Natural killer cell treated with Interleukin-12 subunit alpha and Interleukin-12 subunit beta and Interleukin-15 and Interleukin-18, amount 100 ng/mL, for 72 hours (primary cell): Measurements from ENCODE around the gene XPOT. TPM values are rescaled to one million over a fixed set of nuclear protein-coding genes. Genes with fewer than 3 reads are reported as not detected.

ENCODE experiments used
- ATAC-seq, 2 donors: fragments of 150-1000 bp; cut with Tn5 transposase in 1 of 2; sonication (Bioruptor Pico), chemical (Tn5 transposase) in 1 of 2; 2 replicates each; pipeline ENCODE4 v1.10.0; 2021
- DNase-seq: peaks from one replicate; pipeline ENCODE4 v3.0.0; 2022; ENCODE audit warnings: low spot score
- H3K27ac Mint-ChIP-seq, 2 donors: 1 replicate in 1 of 2; 2 replicates in 1 of 2; pipeline ENCODE4 v1.8.0; 2022; ENCODE audit warnings: mixed read lengths in 2 of 2, mild to moderate bottlenecking in 1 of 2, moderate library complexity in 1 of 2
- H3K27me3 Mint-ChIP-seq, 2 donors: 1 replicate in 1 of 2; 2 replicates in 1 of 2; pipeline ENCODE4 v1.8.0; 2022; ENCODE audit warnings: mixed read lengths in 2 of 2
- H3K36me3 Mint-ChIP-seq: one replicate; pipeline ENCODE4 v1.8.0; 2022; ENCODE audit warnings: mixed read lengths
- H3K4me1 Mint-ChIP-seq, 2 donors: 1 replicate in 1 of 2; 2 replicates in 1 of 2; pipeline ENCODE4 v1.8.0; 2022; ENCODE audit warnings: low read depth in 2 of 2, mixed read lengths in 2 of 2, mild to moderate bottlenecking in 1 of 2
- H3K4me3 Mint-ChIP-seq: one replicate; pipeline ENCODE4 v1.8.0; 2022; ENCODE audit warnings: mixed read lengths
- H3K9me3 Mint-ChIP-seq: 2 replicates; pipeline ENCODE4 v1.8.0; 2022; ENCODE audit warnings: mixed read lengths
- total RNA-seq, 2 donors: library from RNA; stranded (reverse); gene quantifications; one replicate each; pipeline ENCODE4 v1.2.3, GENCODE V29; 2022

The XPOT gene
- total RNA-seq, 2 donors from 2014 or later = 76.4 to 117 TPM

GRCh38 chr12:64496839-64497400 lies 92.7 kb downstream of the XPOT start:
- Mint-ChIP-seq H3K27me3 (no peaks in the 10 kb centered on the region), H3K27ac (no peak overlapping the region), H3K4me3 (no peak overlapping the region), H3K9me3 (no peaks in the 10 kb centered on the region), H3K36me3 (peaks cover 13% of the 10 kb centered on the region), H3K4me1 (peaks cover 0 to 14% of the 10 kb centered on the region in 2 donors)
- no peak for DNase-seq
- no peak for ATAC-seq

GRCh38 chr12:64497484-64497883 lies 93.3 kb downstream of the XPOT start:
- no peaks in the 10 kb centered on the region for H3K27me3 Mint-ChIP-seq
- H3K4me3 Mint-ChIP-seq = no peak overlapping the region
- ATAC-seq (no peak), DNase-seq (no peak)
- H3K27ac Mint-ChIP-seq = no peak overlapping the region
- H3K9me3 Mint-ChIP-seq = no peaks in the 10 kb centered on the region
- H3K36me3 Mint-ChIP-seq = peaks cover 13% of the 10 kb centered on the region
- peaks cover 1 to 15% of the 10 kb centered on the region in 2 donors for H3K4me1 Mint-ChIP-seq

- peaks cover 3 to 18% of the 10 kb centered on the region in 2 donors for H3K4me1 Mint-ChIP-seq
- no peak overlapping the region for H3K4me3 Mint-ChIP-seq
- DNase-seq = no peak
- H3K27ac Mint-ChIP-seq = no peak overlapping the region
- no peaks in the 10 kb centered on the region for H3K9me3 Mint-ChIP-seq
- no peaks in the 10 kb centered on the region for H3K27me3 Mint-ChIP-seq
- no peak for ATAC-seq
- peaks cover 13% of the 10 kb centered on the region for H3K36me3 Mint-ChIP-seq
These were observed 93.7 kb downstream of the XPOT start for GRCh38 chr12:64497903-64498302.

- Mint-ChIP-seq H3K4me3 (no peak overlapping the region), H3K9me3 (no peaks in the 10 kb centered on the region), H3K36me3 (peaks cover 13% of the 10 kb centered on the region), H3K4me1 (peaks cover 3 to 11% of the 10 kb centered on the region in 2 donors), H3K27ac (peak overlapping the region in 1 of 2 donors; percentile 4), H3K27me3 (no peaks in the 10 kb centered on the region)
- DNase-seq (no peak), ATAC-seq (no peak)
These were observed 96.2 kb downstream of the XPOT start for GRCh38 chr12:64500394-64500793.

Other genes with a start within 250 kb of the XPOT start
- 10 to 100 TPM in 1 of 2 donors, 1 to 10 TPM in 1; 9.2 to 15.0 TPM for gene KICS2, start 182.1 kb upstream of the XPOT start, total RNA-seq
- not detected for gene C12orf56, start 13.6 kb upstream of the XPOT start, total RNA-seq
- 10 to 100 TPM; 41.9 to 42.1 TPM for gene TBK1, start 47.7 kb downstream of the XPOT start, total RNA-seq
- 10 to 100 TPM; 64.3 to 92.1 TPM for gene RASSF3, start 206.1 kb downstream of the XPOT start, total RNA-seq